NOMO-1 (cell line): Measurements from ENCODE around the gene MYL11.
"Not testable (repeated sequence)": the region's sequence is repeated elsewhere in the genome, so short reads cannot be mapped to it uniquely, and the experiment has no call there.

Source experiments
- DNase-seq, 2 experiments: peaks; one replicate each; lab custom pipeline; 2025; ENCODE audit not compliant: unreplicated experiment in 2 of 2; lab: John Stamatoyannopoulos, UW

MYL11 gene

GRCh38 chr16:30395155-30395991, 20.8 kb downstream of the MYL11 start, which contains the start of gene ZNF48:
ZNF48 (plus strand) TSS chr16:30395420; CDS start chr16:30395795, 375 bp downstream.
- DNase-seq: peak; percentile 84 to 89

GRCh38 chr16:30395992-30396585, 21.5 kb downstream of the MYL11 start:
- peak in 1 of 2 experiments; percentile 21 for DNase-seq

- DNase-seq: not testable (repeated sequence)
Measured at GRCh38 chr16:30396627-30397026, 22.0 kb downstream of the MYL11 start.

- no peak for DNase-seq
Measured at GRCh38 chr16:30397056-30397455, 22.5 kb downstream of the MYL11 start.

- DNase-seq: no peak
Measured at GRCh38 chr16:30397776-30398660, 23.4 kb downstream of the MYL11 start.

- no peak for DNase-seq
Measured at GRCh38 chr16:30398661-30399434, 24.2 kb downstream of the MYL11 start.

- DNase-seq: no peak
Measured at GRCh38 chr16:30399435-30400186, 25.0 kb downstream of the MYL11 start.

- DNase-seq: no peak
Measured at GRCh38 chr16:30401768-30402425, 27.3 kb downstream of the MYL11 start.

GRCh38 chr16:30406795-30407101, 32.1 kb downstream of the MYL11 start:
- no peak for DNase-seq

- DNase-seq: peak; percentile 88 to 95
Measured at GRCh38 chr16:30407102-30407803, 32.7 kb downstream of the MYL11 start, which contains the start of gene ZNF771. ZNF771 (plus strand) TSS chr16:30407606; CDS start chr16:30408054, 448 bp downstream.

- DNase-seq: peak in 1 of 2 experiments; percentile 11
Measured at GRCh38 chr16:30407804-30408534, 33.4 kb downstream of the MYL11 start.

GRCh38 chr16:30409125-30410060, 34.8 kb downstream of the MYL11 start:
- peak; percentile 72 to 80 for DNase-seq

- no peak for DNase-seq
Measured at GRCh38 chr16:30413112-30413806, 38.7 kb downstream of the MYL11 start.

- DNase-seq: no peak
Measured at GRCh38 chr16:30414159-30414558, 39.6 kb downstream of the MYL11 start.

- no peak for DNase-seq
Measured at GRCh38 chr16:30416047-30416603, 41.5 kb downstream of the MYL11 start.
